ENCODE results near the gene ANTKMT.

ANTKMT gene

GRCh38 chr16:680625-680945, 40.4 kb upstream of the ANTKMT start:
- H3K27ac ChIP-seq (replicated peaks): peak overlapping the region; percentile 86
- DNase-seq (ENCODE audit: low read depth in 1 of 2, low spot score in 1 of 2): no peak

GRCh38 chr16:680967-681745, 39.8 kb upstream of the ANTKMT start:
- peak in 1 of 2 experiments; percentile 62 for DNase-seq (ENCODE audit: low read depth in 1 of 2, low spot score in 1 of 2)
- H3K27ac ChIP-seq (replicated peaks): peak overlapping the region; percentile 86
- peak overlapping the region; percentile 62 for H3K4me3 ChIP-seq (replicated peaks; ENCODE audit: insufficient read depth, low read length)
- H3K27me3 ChIP-seq (ENCODE audit: insufficient read depth, poor library complexity, severe bottlenecking): no peaks in the 10 kb centered on the region
- TF ChIP-seq POLR2AphosphoS5 (IDR thresholded peaks at IDR 0.05; ENCODE audit: low read depth) (peak; percentile 36; the same call in 1 of the 2 replicates), GABPA (IDR thresholded peaks at IDR 0.05; ENCODE audit: low read depth) (no peak), REST (IDR thresholded peaks at IDR 0.05; ENCODE audit: insufficient replicate concordance, low read depth) (no peak), SPI1 (IDR thresholded peaks at IDR 0.05; ENCODE audit: borderline replicate concordance, low read depth) (no peak), CTCF (IDR thresholded peaks at IDR 0.05; ENCODE audit: insufficient read depth, low read length) (peak; percentile 13)

More at GRCh38 chr16:680625-680945, 40.4 kb upstream of the ANTKMT start:
- H3K27me3 ChIP-seq (ENCODE audit: insufficient read depth, poor library complexity, severe bottlenecking): no peaks in the 10 kb centered on the region
- peak overlapping the region; percentile 62 for H3K4me3 ChIP-seq (replicated peaks; ENCODE audit: insufficient read depth, low read length)
- TF ChIP-seq GABPA (IDR thresholded peaks at IDR 0.05; ENCODE audit: low read depth): no peak
- no peak for TF ChIP-seq SPI1 (IDR thresholded peaks at IDR 0.05; ENCODE audit: borderline replicate concordance, low read depth)
- no peak for TF ChIP-seq REST (IDR thresholded peaks at IDR 0.05; ENCODE audit: insufficient replicate concordance, low read depth)
- no peak for TF ChIP-seq CTCF (IDR thresholded peaks at IDR 0.05; ENCODE audit: insufficient read depth, low read length)
- TF ChIP-seq POLR2AphosphoS5 (IDR thresholded peaks at IDR 0.05; ENCODE audit: low read depth): no peak

- peak overlapping the region; percentile 62 for H3K4me3 ChIP-seq (replicated peaks; ENCODE audit: insufficient read depth, low read length)
- TF ChIP-seq GABPA (IDR thresholded peaks at IDR 0.05; ENCODE audit: low read depth): no peak
- TF ChIP-seq REST (IDR thresholded peaks at IDR 0.05; ENCODE audit: insufficient replicate concordance, low read depth): no peak
- no peak for TF ChIP-seq POLR2AphosphoS5 (IDR thresholded peaks at IDR 0.05; ENCODE audit: low read depth)
- TF ChIP-seq CTCF (IDR thresholded peaks at IDR 0.05; ENCODE audit: insufficient read depth, low read length): no peak
- no peak for TF ChIP-seq SPI1 (IDR thresholded peaks at IDR 0.05; ENCODE audit: borderline replicate concordance, low read depth)
- H3K27me3 ChIP-seq (ENCODE audit: insufficient read depth, poor library complexity, severe bottlenecking): no peaks in the 10 kb centered on the region
- DNase-seq (ENCODE audit: low read depth in 1 of 2, low spot score in 1 of 2): no peak
- H3K27ac ChIP-seq (replicated peaks): no peak overlapping the region
Observed at GRCh38 chr16:681746-682427, 39.1 kb upstream of the ANTKMT start.

Measured in HL-60 (cell line).